HepG2 (cell line): ENCODE measurements around the gene NISCH.

Source experiments
- CTCF ChIP-seq: sonication (generic); formaldehyde crosslinking; IDR thresholded peaks from 2 replicates; pipeline ENCODE4 v1.5.0; 2020; ENCODE audit warnings: mild to moderate bottlenecking, missing genetic modification reagents, moderate library complexity
- EP300 ChIP-seq, 3 experiments: sonication (generic) in 1 of 3; formaldehyde crosslinking in 1 of 3; IDR thresholded peaks; 2 replicates each; pipeline versions ENCODE4 v1.5.1 to v1.6.1; 2011 to 2020; ENCODE audit warnings: low read depth in 2 of 3, low read length in 2 of 3, borderline replicate concordance in 1 of 3, improper control_type of control experiment in 1 of 3, mild to moderate bottlenecking in 1 of 3, missing genetic modification reagents in 1 of 3, moderate library complexity in 1 of 3
- FOXJ3 ChIP-seq: sonication (generic); formaldehyde crosslinking; IDR thresholded peaks from 2 replicates; pipeline ENCODE4 v1.4.0; 2020; ENCODE audit warnings: missing genetic modification reagents, mild to moderate bottlenecking, borderline replicate concordance
- FOXM1 ChIP-seq: sonication (generic); formaldehyde crosslinking; IDR thresholded peaks from 2 replicates; pipeline ENCODE4 v1.5.0; 2020; ENCODE audit warnings: missing genetic modification reagents
- MAFF ChIP-seq: IDR thresholded peaks from 2 replicates; pipeline ENCODE4 v1.6.1; 2011; ENCODE audit warnings: low read depth, low read length, improper control_type of control experiment
- POLR2A ChIP-seq, 2 experiments: IDR thresholded peaks; 2 replicates each; pipeline ENCODE4 v1.6.1; 2011; ENCODE audit warnings: low read depth in 2 of 2, low read length in 2 of 2, mild to moderate bottlenecking in 1 of 2, moderate library complexity in 1 of 2; ENCODE audit not compliant: insufficient read depth in 1 of 2
- PRMT3 ChIP-seq: sonication (generic); formaldehyde crosslinking; IDR thresholded peaks from 2 replicates; pipeline ENCODE4 v1.8.1; 2022; ENCODE audit warnings: low read depth, mild to moderate bottlenecking, moderate library complexity, missing genetic modification reagents, borderline replicate concordance
- RFXAP ChIP-seq: sonication (generic); formaldehyde crosslinking; IDR thresholded peaks from 2 replicates; pipeline ENCODE4 v1.4.0; 2020; ENCODE audit warnings: missing genetic modification reagents, borderline replicate concordance
- SNAPC4 ChIP-seq: sonication (generic); formaldehyde crosslinking; IDR thresholded peaks from 2 replicates; pipeline ENCODE4 v1.4.0; 2020; ENCODE audit warnings: mild to moderate bottlenecking, missing genetic modification reagents
- TCF12 ChIP-seq, 2 experiments: fragments of 450-650 bp in 1 of 2; sonication (generic) in 1 of 2; formaldehyde crosslinking in 1 of 2; IDR thresholded peaks; 2 replicates each; pipeline versions ENCODE4 v1.6.1 to v1.8.0; 2017 to 2022; ENCODE audit warnings: antibody characterized with exemption in 1 of 2, mild to moderate bottlenecking in 1 of 2, missing genetic modification reagents in 1 of 2, moderate library complexity in 1 of 2
- ZFX ChIP-seq: sonication (generic); formaldehyde crosslinking; IDR thresholded peaks from 2 replicates; pipeline ENCODE4 v1.4.0; 2020; ENCODE audit warnings: mild to moderate bottlenecking, low read depth, missing genetic modification reagents, moderate library complexity
- ZNF207 ChIP-seq: fragments of 450-650 bp; IDR thresholded peaks from 2 replicates; pipeline ENCODE4 v1.6.1; 2016; ENCODE audit warnings: antibody characterized with exemption, borderline replicate concordance
- ZNF234 ChIP-seq: sonication (generic); formaldehyde crosslinking; conservative IDR thresholded peaks from 2 replicates; pipeline ENCODE4 v1.5.1; 2020; ENCODE audit warnings: mild to moderate bottlenecking, missing genetic modification reagents
- ZNF292 ChIP-seq: sonication (generic); formaldehyde crosslinking; IDR thresholded peaks from 2 replicates; pipeline ENCODE4 v1.8.1; 2022; ENCODE audit warnings: mild to moderate bottlenecking, low read depth, missing genetic modification reagents, borderline replicate concordance

GRCh38 chr3:52452126-52452525, 3.3 kb upstream of the NISCH start:
- TF ChIP-seq ZFX (CRISPR knock-in tag) (no peak), POLR2A (IDR thresholded peaks at IDR 0.05; ENCODE audit: insufficient read depth in 1 of 2, low read depth in 2 of 2, low read length in 2 of 2) (no peak), TCF12 (IDR thresholded peaks at IDR 0.05) (no peak), TCF12 (CRISPR knock-in tag; IDR thresholded peaks at IDR 0.05) (no peak), ZNF234 (CRISPR knock-in tag) (no peak), SNAPC4 (CRISPR knock-in tag) (no peak), ZNF292 (CRISPR knock-in tag) (no peak), CTCF (CRISPR knock-in tag) (no peak), PRMT3 (no peak), FOXM1 (CRISPR knock-in tag) (no peak), EP300 (IDR thresholded peaks at IDR 0.05; ENCODE audit: low read depth in 2 of 2, low read length in 2 of 2) (no peak), EP300 (CRISPR knock-in tag; IDR thresholded peaks at IDR 0.05; ENCODE audit: borderline replicate concordance) (no peak), ZNF207 (no peak), RFXAP (CRISPR knock-in tag) (no peak), FOXJ3 (CRISPR knock-in tag) (no peak), MAFF (no peak)
